ENCODE results near the gene ELP1.
A peak's percentile ranks its signal among the peaks of the same experiment; 100 is the strongest.
"Not testable (repeated sequence)": the region's sequence is repeated elsewhere in the genome, so short reads cannot be mapped to it uniquely, and the experiment has no call there.

ELP1 gene

DNA sequence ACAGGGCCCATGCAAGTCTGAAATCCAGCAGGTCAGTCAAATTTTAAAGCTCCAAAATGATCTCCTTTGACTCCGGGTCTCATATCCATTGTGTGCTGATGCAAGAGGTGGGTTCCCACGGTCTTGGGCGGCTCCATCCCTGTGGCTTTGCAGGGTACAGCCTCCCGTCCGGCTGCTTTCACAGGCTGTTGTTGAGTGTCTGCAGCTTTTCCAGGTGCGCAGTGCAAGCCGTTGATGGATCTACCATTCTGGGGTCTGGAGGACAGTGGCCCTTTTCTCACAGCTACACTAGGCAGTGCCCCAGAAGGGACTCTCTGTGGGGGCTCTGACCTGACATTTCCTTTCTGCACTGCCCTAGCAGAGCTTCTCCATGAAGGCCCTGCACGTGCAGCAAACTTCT, 85.6 kb downstream of the ELP1 start:
- DNase-seq = not testable (repeated sequence)

DNA sequence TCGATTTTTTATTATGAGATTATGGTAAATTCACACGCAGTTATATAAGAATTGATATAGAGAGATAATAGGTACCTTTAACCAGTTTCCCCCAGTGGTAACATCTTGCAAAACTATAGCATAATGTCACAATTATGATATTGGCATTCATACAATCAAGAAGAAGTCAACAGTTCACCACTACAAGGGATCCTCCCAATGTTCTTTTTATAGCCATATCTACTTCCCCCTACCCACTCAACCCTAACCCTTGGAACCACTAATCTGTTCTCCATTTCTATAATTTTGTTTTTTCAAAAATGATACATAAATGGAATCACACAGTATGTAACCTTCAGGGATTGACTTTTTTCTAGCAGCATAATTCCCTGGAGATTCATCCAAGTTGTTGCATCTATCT, 88.0 kb downstream of the ELP1 start:
- no peak for DNase-seq

DNA sequence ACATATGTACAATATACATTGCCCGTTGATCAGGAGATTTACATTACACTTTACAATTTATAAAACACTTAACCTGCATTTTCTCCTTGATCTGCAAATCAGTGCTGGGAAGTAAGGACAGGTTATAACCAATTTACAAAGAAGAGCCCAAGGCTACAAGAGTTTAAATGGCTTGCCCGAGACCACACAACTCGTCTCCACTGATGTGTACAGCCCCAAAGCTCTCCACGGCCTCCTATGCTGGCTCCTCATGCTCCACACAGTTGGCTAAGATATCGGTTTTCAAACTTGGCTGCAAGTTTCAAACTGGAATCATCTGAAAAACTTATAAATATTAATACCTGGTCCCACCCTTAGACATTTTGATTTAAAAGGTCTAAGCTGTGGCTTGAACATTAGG, 88.4 kb downstream of the ELP1 start:
- DNase-seq = no peak

DNA sequence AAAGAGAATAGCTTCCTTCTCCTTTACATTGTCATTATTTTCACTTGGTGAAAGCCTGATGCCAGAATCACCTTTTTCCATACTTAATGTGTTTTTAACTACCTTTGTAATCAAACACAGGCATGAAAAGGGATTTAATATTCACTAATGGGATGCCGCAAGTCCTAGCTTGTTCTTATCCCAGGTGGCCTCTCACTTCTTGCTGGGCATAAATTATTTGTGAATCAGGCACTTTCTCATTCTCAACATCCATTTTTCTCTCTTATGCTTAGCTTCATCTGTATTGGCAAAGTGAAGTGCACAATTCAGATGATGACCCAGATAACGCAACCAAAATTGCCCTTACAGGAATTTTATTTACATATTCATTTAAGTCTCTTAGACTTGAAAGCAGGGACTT, 89.1 kb downstream of the ELP1 start:
- DNase-seq = no peak

DNA sequence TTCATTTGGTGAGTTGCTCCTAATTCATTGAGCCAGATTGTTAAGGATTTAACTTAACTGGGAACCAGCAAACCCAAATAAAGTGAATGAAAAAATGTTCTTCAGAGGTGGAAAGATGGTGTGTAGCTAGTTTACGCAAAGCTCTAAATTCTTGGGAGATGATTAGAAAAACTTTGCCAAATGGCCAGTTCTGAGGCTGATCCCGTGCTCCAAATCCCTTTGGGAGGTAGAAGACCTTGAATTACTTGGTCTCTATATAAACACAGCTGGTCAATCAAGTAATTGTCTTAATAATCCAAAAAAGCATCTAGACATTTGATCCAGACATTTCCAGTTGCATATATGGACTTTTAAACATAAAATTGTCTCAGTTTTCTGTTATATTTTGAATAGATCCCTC, 89.5 kb downstream of the ELP1 start:
- no peak for DNase-seq

DNA sequence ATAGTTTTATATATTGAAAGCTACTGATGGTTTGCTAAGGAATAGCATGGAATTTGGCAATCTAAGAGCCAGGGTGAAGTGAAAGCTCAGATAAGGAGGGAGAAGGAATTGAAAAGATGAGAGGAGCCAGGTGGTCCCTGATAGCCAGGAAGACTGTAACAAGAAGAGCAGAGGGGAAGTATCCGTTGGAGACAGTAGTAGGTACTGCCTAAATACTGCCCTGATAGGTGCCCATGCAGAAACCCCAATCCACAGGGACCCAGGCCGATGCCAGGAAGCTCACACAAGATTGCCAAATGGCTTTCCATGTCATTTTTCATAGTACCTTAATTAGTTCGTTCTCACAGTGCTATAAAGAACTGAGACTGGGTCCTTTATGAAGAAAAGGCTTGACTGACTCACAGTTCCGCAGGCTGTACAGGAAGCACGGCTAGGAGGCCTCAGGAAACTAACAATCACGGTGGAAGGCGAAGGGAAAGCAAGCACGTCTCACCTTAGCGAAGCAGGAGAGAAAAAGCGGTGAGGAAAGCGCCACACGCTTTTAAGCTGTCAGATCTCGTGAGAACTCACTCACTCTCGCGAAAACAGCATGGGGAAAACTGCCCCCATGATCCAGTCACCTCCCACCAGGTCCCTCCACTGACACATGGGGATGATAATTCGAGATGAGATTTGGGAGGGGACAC, 91.2 kb downstream of the ELP1 start:
- DNase-seq = no peak

DNA sequence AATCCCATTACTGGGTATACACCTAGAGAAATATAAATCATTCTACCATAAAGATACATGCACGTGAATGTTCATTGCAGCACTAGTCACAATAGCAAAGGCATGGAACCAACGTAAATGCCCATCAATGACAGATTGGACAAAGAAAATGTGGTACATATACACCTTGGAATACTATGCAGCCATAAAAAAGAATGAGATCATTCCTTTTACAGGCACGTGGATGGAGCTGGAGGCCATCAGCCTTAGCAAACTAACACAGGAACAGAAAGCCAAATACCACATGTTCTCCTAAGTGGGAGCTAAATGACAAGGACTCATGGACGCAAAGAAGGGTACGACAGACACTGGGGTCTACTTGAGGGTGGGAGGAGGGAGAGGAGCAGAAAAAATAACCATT, 94.4 kb downstream of the ELP1 start:
- not testable (repeated sequence) for DNase-seq

DNA sequence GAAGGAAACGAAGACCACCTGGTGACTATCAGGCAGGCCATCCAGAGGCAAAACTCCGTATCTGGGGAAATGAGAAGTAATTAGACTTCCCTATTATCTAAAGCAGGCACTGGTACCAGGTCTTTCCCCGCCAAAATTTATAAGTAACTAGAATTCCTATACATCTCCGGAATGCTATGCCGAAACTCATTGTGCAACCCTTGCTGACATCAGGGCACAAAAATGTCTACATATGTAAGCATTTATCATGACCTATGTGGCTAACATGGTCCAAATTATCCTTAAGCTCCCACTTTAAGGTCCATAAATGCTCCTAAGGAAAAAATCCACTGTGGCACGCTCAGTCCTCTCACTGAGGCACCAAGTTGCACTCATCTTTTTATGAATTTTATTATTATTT, 95.9 kb downstream of the ELP1 start:
- peak; percentile 95 for DNase-seq

DNA sequence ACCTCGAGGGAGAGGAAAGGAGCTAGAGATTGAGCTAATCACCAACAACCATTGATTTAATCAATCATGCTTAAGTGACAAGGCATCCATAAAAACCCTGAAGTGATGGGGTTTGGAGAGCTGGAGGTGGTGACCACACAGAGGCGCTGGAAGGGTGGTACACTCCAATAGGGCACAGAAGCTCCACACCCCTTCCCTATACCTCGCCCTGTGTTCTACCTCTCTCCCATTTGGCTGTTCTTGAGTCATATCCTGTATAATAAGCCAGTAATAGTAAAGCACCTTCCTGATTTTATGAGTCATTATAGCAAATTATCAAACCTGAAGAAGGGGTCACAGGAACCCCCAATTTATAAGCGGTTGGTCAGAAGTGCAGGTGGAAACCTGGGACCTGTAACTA, 96.4 kb downstream of the ELP1 start:
- DNase-seq = peak; percentile 34

DNA sequence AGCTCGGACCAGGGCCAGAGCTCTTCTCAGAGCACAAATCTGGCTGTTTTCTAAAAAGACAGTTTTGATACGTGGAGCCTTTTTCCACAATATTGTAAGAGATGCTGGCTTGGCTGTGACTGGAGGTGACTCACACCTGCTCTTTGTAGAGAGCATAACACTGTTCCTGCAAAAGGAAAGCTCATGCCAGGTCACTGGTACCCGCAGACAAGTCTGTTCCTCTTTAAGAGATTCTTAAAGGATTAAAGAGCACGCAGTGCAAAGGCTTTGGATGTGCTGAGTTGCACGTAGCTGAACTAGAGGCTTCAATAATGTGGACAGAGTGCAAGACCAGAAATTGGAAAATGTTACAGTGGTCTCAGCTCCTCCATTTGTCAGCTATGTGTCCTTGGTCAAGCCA, 97.1 kb downstream of the ELP1 start:
- DNase-seq = peak; percentile 75

DNA sequence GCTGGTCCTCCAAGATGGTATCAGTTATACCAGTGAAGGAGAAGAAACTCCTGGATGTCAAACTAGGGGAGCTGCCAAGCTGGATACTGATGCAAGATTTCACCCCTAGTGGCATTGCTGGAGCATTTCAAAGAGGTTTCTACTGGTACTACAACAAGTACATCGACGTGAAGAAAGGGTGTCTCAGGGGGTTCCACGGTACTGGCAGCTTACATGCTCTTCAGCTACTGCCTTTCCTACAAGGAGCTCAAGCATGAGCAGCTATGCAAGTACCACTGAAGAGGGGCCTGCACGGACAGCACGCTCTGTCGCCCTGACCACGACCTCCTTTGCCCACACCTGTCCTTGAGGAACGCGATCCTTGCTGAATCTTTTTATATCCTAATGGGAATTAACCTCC, 97.6 kb downstream of the ELP1 start:
- DNase-seq = no peak

DNA sequence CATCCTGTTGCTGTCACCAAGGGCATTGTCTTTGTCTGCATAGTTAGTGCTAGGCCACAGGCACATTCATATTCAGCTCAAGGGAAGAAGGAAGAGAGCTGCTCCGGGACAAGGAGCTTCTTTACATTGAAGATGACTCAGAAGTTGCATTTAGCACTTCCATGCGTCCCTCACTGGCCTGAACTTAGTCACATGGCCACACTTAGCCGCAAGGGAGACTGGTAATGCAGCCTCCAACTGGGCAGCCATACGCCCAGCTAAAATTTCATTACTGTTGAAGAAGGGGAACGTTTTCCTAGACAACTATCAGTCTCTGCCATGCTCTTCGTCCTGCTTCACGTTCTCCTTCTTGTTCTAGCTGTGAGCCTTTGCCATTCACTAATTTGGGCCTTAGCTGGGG, 98.1 kb downstream of the ELP1 start:
- peak; percentile 41 for DNase-seq

DNA sequence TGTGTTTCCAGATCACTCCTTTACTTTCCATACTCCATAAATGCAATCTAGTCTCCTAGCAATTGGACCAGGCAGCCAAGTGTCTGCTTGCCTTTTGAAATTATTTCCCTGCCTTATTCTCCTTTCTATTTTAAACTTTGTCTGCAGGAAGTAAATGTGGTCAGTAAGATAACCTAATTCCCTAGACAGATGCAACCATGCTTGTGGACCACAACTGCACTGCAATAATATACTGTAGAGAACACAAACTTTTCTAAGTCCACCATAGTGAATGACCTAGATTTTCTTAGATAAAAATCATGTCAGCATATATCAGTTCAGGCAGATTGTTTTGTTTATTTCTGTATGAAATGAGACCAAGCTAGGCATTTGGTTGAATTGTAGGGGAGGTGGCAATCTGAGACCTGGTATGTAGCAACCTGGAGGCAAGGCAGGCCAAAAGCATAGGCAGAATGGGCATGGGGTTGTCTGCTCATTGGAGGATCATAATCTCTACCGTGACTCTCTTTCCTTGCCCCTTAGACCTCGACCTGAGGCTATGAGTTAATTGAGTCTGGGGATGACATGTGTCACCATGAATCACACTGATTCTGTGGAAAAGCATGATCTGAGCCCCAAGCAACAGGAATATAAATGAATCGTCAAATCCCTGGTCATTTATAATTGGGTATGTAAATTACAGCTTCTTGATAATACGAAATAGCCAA, 98.8 kb downstream of the ELP1 start:
- peak; percentile 22 for DNase-seq

DNA sequence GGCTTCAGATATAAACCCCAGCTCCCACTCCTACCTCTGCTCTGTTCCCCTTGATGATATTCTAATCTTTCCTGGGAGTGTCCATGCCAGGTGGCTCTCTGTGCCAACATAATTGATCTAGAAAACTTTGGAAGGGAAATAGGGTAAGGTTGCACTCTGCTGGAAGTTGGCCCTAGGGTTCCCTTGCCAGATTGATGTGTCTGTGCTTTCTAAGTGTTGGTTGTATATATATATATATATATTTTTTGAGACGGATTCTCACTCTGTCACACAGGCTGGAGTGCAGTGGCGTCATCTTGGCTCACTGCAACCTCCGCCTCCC, 101.8 kb downstream of the ELP1 start:
- no peak for DNase-seq

DNA sequence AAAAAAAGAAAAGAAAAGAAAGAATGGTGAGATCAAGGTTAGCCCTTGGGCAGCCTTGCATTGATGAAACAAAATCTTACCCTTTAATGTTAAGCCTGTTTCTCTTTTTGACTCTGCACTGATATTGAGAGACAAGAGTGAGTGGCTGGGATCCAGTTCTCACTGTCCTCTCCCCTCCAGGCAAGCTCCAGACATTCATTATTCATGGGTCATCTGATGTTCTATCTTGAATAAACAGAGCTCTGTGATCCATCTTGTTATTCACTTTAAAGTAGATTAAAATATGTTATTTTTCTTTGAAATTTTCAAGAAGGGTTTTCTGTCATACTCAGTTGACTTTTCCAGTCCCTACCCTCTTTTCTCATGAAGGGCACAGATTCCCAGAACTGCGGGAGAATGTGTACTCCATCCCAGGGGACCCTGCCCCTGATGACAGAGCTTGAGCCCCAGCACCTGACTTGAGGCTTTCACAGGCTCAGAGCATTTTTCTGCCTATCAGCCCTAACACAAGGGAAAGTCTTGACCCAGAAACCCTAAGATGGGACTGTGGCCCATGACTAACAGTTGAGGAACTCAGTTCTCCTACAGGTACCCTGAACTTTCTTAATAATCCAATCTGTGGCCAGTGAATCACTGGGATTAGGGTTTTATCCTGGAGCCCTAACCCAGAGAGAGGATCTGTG, 102.3 kb downstream of the ELP1 start:
- no peak for DNase-seq

DNA sequence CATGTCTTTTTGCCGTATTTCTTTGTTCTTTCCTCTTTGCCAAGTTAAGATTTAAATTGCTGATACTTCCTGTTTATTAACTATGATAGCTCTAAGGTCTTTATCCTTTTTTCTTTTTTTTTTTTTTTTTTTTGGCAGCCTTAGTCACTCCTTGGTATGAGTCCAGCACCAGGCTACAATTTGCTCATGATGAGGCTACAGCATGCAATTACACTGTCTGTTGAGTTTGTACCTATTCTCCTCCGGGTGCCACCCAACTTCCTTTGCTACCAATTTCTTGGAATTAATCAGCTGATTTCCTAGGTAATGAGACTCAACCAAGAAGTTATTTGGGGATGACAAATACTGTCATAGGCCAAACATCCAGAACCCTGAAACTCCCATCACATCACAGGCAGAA, 103.7 kb downstream of the ELP1 start:
- DNase-seq = peak; percentile 26

DNA sequence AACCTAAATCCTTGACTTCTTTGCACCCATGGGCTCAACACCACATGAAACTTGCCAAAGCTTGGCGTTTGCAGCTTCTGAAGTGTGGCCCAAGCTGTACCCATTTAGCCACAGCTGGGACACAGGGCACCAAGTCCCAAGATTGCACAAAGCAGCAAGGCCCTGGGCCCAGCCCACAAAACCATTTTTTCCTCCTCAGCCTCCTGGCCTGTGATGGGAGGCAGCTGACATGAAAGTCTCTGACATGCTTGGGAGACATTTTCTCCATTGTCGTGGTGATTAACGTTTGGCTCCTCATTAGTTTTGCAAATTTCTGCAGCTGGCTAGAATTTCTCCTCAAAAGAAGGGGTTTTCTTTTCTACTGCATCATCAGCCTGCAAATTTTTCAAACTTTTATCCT, 110.1 kb downstream of the ELP1 start:
- DNase-seq = no peak

Data from fibroblast of skin of right quadriceps (primary cell).